ENCODE data around the gene BAX. TPM values are rescaled to one million over a fixed set of nuclear protein-coding genes. Genes with fewer than 3 reads are reported as not detected.
A peak's percentile ranks its signal among the peaks of the same experiment; 100 is the strongest.

The BAX gene
- total and polyA plus RNA-seq, 2 of the 13 experiments (the other 11 are each of a cell fraction or from before 2014, with no cell fraction given): 139 to 176 TPM

GRCh38 chr19:48963371-48964204, 8.9 kb downstream of the BAX start (continued):
- 0 out of 2 replicates have a peak, but pooled peaks have one; percentile 77 for TF ChIP-seq ZNF234 (CRISPR knock-in tag; conservative IDR thresholded peaks at IDR 0.05)
- peak; percentile 92; the same call in 1 of the 2 replicates for TF ChIP-seq SMYD3 (CRISPR knock-in tag; IDR thresholded peaks at IDR 0.05)
- TF ChIP-seq MXD3 (CRISPR knock-in tag; IDR thresholded peaks at IDR 0.05): peak; percentile 88
- 0 out of 2 replicates have a peak, but pooled peaks have one; percentile 40 for TF ChIP-seq HMG20B (CRISPR knock-in tag; conservative IDR thresholded peaks at IDR 0.05)
- 0 out of 2 replicates have a peak, but pooled peaks have one; percentile 32 for TF ChIP-seq ZNF280D (CRISPR knock-in tag; IDR thresholded peaks at IDR 0.05)
- peak; percentile 49 for TF ChIP-seq BHLHE40 (IDR thresholded peaks at IDR 0.05; ENCODE audit: low read length)
- peak; percentile 90 for TF ChIP-seq JUND (CRISPR knock-in tag; IDR thresholded peaks at IDR 0.05)
- 0 out of 2 replicates have a peak, but pooled peaks have one; percentile 14 for TF ChIP-seq ZHX2 (IDR thresholded peaks at IDR 0.05; ENCODE audit: low read depth)
- no peak for TF ChIP-seq ZHX2 (CRISPR knock-in tag; IDR thresholded peaks at IDR 0.05; ENCODE audit: borderline replicate concordance)
- peak; percentile 98 for TF ChIP-seq HNF1A (IDR thresholded peaks at IDR 0.05; ENCODE audit: low read depth)
- peak; percentile 99 for TF ChIP-seq HNF1A (CRISPR knock-in tag; IDR thresholded peaks at IDR 0.05; ENCODE audit: borderline replicate concordance)
- TF ChIP-seq ARNTL (CRISPR knock-in tag; IDR thresholded peaks at IDR 0.05): peak; percentile 59
- no peak for TF ChIP-seq ZNF136 (CRISPR knock-in tag; IDR thresholded peaks at IDR 0.05; ENCODE audit: low read depth)
